ENCODE results near the gene ADAMTS17.
"Not testable (repeated sequence)": the region's sequence is repeated elsewhere in the genome, so short reads cannot be mapped to it uniquely, and the experiment has no call there.

ADAMTS17 gene

GRCh38 chr15:100092034-100092433, 249.7 kb downstream of the ADAMTS17 start:
- DNase-seq (ENCODE audit: insufficient read length) (no peak), FAIRE-seq (no peak)
- TF ChIP-seq POLR2A (IDR thresholded peaks at IDR 0.05; ENCODE audit: low read depth, low read length) (no peak), TAF1 (IDR thresholded peaks at IDR 0.05; ENCODE audit: borderline replicate concordance, low read depth, low read length) (no peak), POLR2AphosphoS5 (IDR thresholded peaks at IDR 0.05; ENCODE audit: low read depth, low read length) (no peak)

DNA sequence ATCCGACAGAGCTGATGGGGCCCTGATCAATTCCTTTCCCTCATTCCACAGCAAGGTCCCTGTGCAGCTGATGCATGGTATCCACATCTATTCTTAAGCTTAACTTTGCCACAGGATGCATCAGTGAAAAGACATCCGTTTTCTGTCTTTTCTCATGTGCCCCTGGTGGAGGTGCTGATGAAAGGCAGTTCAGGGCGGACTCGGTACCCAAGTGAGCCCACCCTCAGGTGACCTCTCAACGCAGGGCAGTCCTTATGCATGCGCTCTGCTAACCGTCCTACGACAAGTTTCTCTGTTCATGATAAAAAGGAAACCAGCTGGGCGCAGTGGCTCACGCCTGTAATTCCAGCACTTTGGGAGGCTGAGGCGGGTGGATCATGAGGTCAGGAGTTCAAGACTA, 251.4 kb downstream of the ADAMTS17 start:
- no peak for FAIRE-seq
- no peak for DNase-seq (ENCODE audit: insufficient read length)
- TF ChIP-seq TAF1 (IDR thresholded peaks at IDR 0.05; ENCODE audit: borderline replicate concordance, low read depth, low read length), result no peak
- no peak for TF ChIP-seq POLR2AphosphoS5 (IDR thresholded peaks at IDR 0.05; ENCODE audit: low read depth, low read length)
- no peak for TF ChIP-seq POLR2A (IDR thresholded peaks at IDR 0.05; ENCODE audit: low read depth, low read length)

- not testable (repeated sequence) for DNase-seq (ENCODE audit: insufficient read length); FAIRE-seq
Measured at GRCh38 chr15:100084042-100084821, 257.5 kb downstream of the ADAMTS17 start.

- DNase-seq (ENCODE audit: insufficient read length) (no peak), FAIRE-seq (no peak)
- TF ChIP-seq TAF1 (IDR thresholded peaks at IDR 0.05; ENCODE audit: borderline replicate concordance, low read depth, low read length) (no peak), POLR2AphosphoS5 (IDR thresholded peaks at IDR 0.05; ENCODE audit: low read depth, low read length) (no peak), POLR2A (IDR thresholded peaks at IDR 0.05; ENCODE audit: low read depth, low read length) (no peak)
Measured at GRCh38 chr15:100083572-100083971, 258.2 kb downstream of the ADAMTS17 start.

GRCh38 chr15:100082761-100083402, 258.9 kb downstream of the ADAMTS17 start:
- FAIRE-seq, result no peak
- TF ChIP-seq TAF1 (IDR thresholded peaks at IDR 0.05; ENCODE audit: borderline replicate concordance, low read depth, low read length) (no peak), POLR2AphosphoS5 (IDR thresholded peaks at IDR 0.05; ENCODE audit: low read depth, low read length) (no peak), POLR2A (IDR thresholded peaks at IDR 0.05; ENCODE audit: low read depth, low read length) (no peak)
- DNase-seq (ENCODE audit: insufficient read length), result no peak

DNA sequence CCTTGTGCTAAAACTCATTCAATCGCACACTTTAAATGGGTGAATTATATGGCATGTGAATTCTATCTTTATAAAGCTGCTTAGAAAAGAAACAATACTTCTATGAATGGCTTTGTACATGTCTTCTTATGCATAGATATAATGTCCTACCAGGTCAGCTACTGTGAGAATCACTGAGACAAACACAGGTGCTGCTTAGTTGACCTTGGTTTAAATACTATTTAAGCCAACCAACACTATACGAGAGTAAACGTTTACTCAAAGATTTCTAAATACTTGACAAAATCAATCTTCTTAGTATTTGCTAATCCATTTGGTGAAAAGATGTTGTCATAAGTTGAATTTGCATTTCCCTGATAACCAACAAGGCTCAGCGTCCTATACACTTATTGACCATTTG, 260.3 kb downstream of the ADAMTS17 start:
- FAIRE-seq (no peak), DNase-seq (ENCODE audit: insufficient read length) (no peak)
- TF ChIP-seq POLR2AphosphoS5 (IDR thresholded peaks at IDR 0.05; ENCODE audit: low read depth, low read length) (no peak), TAF1 (IDR thresholded peaks at IDR 0.05; ENCODE audit: borderline replicate concordance, low read depth, low read length) (no peak), POLR2A (IDR thresholded peaks at IDR 0.05; ENCODE audit: low read depth, low read length) (no peak)

DNA sequence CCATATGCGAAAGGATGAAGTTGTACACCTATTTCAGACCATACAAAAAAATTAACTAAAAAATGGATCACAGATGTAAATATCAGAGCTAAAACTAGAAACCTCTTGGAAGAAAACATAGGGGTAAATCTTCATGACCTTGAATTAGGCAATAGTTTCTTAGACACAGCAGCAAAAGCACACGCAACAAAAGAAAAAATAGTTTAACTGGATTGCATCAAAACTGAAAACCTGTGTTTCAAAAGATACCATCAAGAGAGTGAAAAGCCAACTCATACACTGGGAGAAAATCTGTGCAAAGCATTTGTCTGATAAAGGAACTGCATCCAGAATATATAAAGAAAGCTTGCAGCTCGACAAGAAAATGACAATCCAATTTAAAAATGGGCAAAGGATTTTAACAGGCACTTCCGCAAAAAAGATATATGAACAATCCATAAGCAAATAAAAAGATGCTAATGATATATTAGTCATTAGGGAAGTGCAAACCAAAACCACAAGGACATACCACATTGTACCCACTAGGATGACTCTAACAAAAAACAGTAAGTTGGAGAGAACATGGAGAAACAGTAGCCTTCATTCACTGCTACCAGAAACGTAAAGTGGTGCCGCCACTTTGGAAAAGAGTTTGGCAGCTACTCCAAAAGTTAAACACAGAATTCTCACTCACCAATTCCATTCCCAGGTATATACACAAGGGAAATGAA, 263.1 kb downstream of the ADAMTS17 start:
- FAIRE-seq (no peak), DNase-seq (ENCODE audit: insufficient read length) (no peak)
- no peak for TF ChIP-seq POLR2AphosphoS5 (IDR thresholded peaks at IDR 0.05; ENCODE audit: low read depth, low read length)
- TF ChIP-seq TAF1 (IDR thresholded peaks at IDR 0.05; ENCODE audit: borderline replicate concordance, low read depth, low read length), result no peak
- TF ChIP-seq POLR2A (IDR thresholded peaks at IDR 0.05; ENCODE audit: low read depth, low read length), result no peak

DNA sequence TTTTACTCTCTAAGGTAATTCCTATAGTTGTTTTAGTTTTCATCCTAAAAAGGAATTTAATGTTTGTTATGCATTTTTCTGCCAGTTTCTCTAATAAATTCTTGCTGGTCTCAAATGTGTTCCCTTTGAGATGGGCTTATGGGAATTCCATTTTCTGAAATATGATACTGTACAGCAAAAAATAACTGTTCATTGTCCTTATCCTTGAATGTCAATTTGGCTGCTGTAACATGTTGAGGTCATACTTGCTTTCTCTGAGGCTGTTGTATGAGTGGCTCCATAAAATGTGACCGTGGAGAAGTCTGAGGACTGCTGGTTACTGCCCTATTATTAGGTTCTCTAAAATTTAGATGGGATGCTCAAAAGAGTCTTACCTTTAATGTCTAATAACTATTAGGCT, 266.5 kb downstream of the ADAMTS17 start:
- DNase-seq (ENCODE audit: insufficient read length) (no peak), FAIRE-seq (no peak)
- TF ChIP-seq POLR2A (IDR thresholded peaks at IDR 0.05; ENCODE audit: low read depth, low read length) (no peak), TAF1 (IDR thresholded peaks at IDR 0.05; ENCODE audit: borderline replicate concordance, low read depth, low read length) (no peak), POLR2AphosphoS5 (IDR thresholded peaks at IDR 0.05; ENCODE audit: low read depth, low read length) (no peak)

DNA sequence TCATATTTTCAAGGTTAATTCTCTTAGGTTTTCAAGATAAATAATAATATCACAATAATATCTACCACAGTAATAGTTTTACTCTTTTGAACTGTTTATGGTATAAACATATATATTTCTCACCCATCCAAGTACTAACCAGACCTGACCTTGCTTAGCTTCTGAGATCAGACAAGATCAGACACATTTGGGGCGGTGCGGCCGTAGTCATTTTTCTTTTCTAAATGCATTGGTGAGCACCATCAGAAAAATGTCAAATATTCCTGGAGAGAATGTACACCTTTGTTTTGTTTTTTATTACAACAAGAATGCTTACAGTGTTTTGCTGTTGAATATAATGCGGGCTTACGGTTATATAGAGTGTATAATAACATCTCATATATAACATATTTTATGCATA, 267.8 kb downstream of the ADAMTS17 start:
- FAIRE-seq (no peak), DNase-seq (ENCODE audit: insufficient read length) (no peak)
- TF ChIP-seq POLR2A (IDR thresholded peaks at IDR 0.05; ENCODE audit: low read depth, low read length) (no peak), POLR2AphosphoS5 (IDR thresholded peaks at IDR 0.05; ENCODE audit: low read depth, low read length) (no peak), TAF1 (IDR thresholded peaks at IDR 0.05; ENCODE audit: borderline replicate concordance, low read depth, low read length) (no peak)

GRCh38 chr15:100066521-100067280, 275.1 kb downstream of the ADAMTS17 start:
- DNase-seq (ENCODE audit: insufficient read length); FAIRE-seq: not testable (repeated sequence)

- DNase-seq (ENCODE audit: insufficient read length), result no peak
- FAIRE-seq, result no peak
- TF ChIP-seq POLR2AphosphoS5 (IDR thresholded peaks at IDR 0.05; ENCODE audit: low read depth, low read length), result no peak
- TF ChIP-seq POLR2A (IDR thresholded peaks at IDR 0.05; ENCODE audit: low read depth, low read length), result no peak
- TF ChIP-seq TAF1 (IDR thresholded peaks at IDR 0.05; ENCODE audit: borderline replicate concordance, low read depth, low read length), result no peak
Measured at GRCh38 chr15:100061944-100062343, 279.8 kb downstream of the ADAMTS17 start.
